Aorta (tissue), 5 donors: Measurements from ENCODE around the gene MALT1. TPM values are rescaled to one million over a fixed set of nuclear protein-coding genes. Genes with fewer than 3 reads are reported as not detected.

Experiments used
- ATAC-seq: fragments of 200-7000 bp; cut with Tn5 transposase; one replicate; pipeline ENCODE4 v1.9.1; 2022; ENCODE audit warnings: moderate library complexity; ENCODE audit not compliant: low FRiP score
- DNase-seq, 2 donors: peaks; one replicate each; pipeline ENCODE4 v3.0.0-alpha.2; 2020
- H3K27ac ChIP-seq, 2 donors: one replicate each; pipeline ENCODE4 v1.5.1; 2013; ENCODE audit warnings: low read length in 2 of 2, mild to moderate bottlenecking in 2 of 2, moderate library complexity in 2 of 2, control low read depth in 1 of 2, inconsistent platforms in 1 of 2, low read depth in 1 of 2
- H3K27me3 ChIP-seq, 2 donors: one replicate each; pipeline ENCODE4 v1.6.1; 2013; ENCODE audit warnings: control low read depth in 1 of 2, low read length in 1 of 2, mild to moderate bottlenecking in 1 of 2, moderate library complexity in 1 of 2; ENCODE audit not compliant: insufficient read depth in 2 of 2, control insufficient read depth in 1 of 2
- H3K36me3 ChIP-seq, 2 donors: one replicate each; pipeline ENCODE4 v1.6.1; 2013; ENCODE audit warnings: control low read depth in 1 of 2, low read length in 1 of 2, mild to moderate bottlenecking in 1 of 2; ENCODE audit not compliant: insufficient read depth in 2 of 2, control insufficient read depth in 1 of 2
- H3K4me1 ChIP-seq, 2 donors: one replicate each; pipeline ENCODE4 v1.6.1; 2013; ENCODE audit warnings: low read length in 2 of 2, control low read depth in 1 of 2, mild to moderate bottlenecking in 1 of 2, moderate library complexity in 1 of 2; ENCODE audit not compliant: insufficient read depth in 2 of 2, control insufficient read depth in 1 of 2
- H3K4me3 ChIP-seq, 2 donors: one replicate each; pipeline ENCODE4 v1.5.1; 2013; ENCODE audit warnings: low read length in 2 of 2, control low read depth in 1 of 2, mild to moderate bottlenecking in 1 of 2
- H3K9me3 ChIP-seq: one replicate; pipeline ENCODE4 v1.6.1; 2013; ENCODE audit warnings: mild to moderate bottlenecking, low read length; ENCODE audit not compliant: control insufficient read depth
- WGBS, 2 donors: extraction: QIAGEN DNeasy Blood & Tissue Kit; methylation state at CpG; one replicate each; pipeline ENCODE4 v1.1.7; 2013; 5-methylcytosine and 5-hydroxymethylcytosine counted together
- intact Hi-C, 2 donors: fragments of 100-400 bp; cut with DNase I; formaldehyde crosslinking; loops; one replicate each; pipeline versions ENCODE4 v1.14.2 to v1.15.0; 2022
- polyA plus RNA-seq, 2 donors: library from polyadenylated mRNA; stranded (reverse); fragments of 200-250 nt; gene quantifications; one replicate each; pipeline ENCODE4 v1.2.3, GENCODE V29; 2013
- total RNA-seq, 2 donors: library from RNA; stranded (reverse); fragmentation: NEBNext Ultra II Directional; extraction: Animal tissue kit (Norgen Biotek cat#: 25700); gene quantifications; one replicate each; pipeline ENCODE4 v1.2.1, GENCODE V29; 2021
- donor health status: healthy with polysubstance abuse.
- donor health status: Bipolar disorder and iron deficiency.
- donor health status: DM: no; HTN: no; CAD: no.
- donor health status: DM: no; HTN: no; CAD: no.
- donor health status: DM: yes; HTN: yes; CAD: no.

Gene MALT1
- total and polyA plus RNA-seq, 4 donors = 3.0 to 27.4 (median 13.7) TPM

- Histone ChIP-seq H3K27me3 (no peaks in the 10 kb centered on the region), H3K9me3 (no peaks in the 10 kb centered on the region), H3K27ac (peak overlapping the region in 1 of 2 donors; percentile 41), H3K4me1 (no peaks in the 10 kb centered on the region), H3K36me3 (no peaks in the 10 kb centered on the region), H3K4me3 (peak overlapping the region; percentile 77 to 98)
- DNase-seq (peak; percentile 70 to 86), ATAC-seq (peak; percentile 67)
- intact Hi-C loops = loop anchor here in 1 of 2 donors (10.0 kb wide), 1 partner anchor 463 kb away; the partner anchor contains the start of gene SEC11C
- WGBS, 2 donors = 1 to 2% methylated on average over 38 to 64 of the region's 64 CpGs
Measured at GRCh38 chr18:58671632-58672564, 633 bp downstream of the MALT1 start.

GRCh38 chr18:58674159-58674558 is 2.9 kb downstream of the MALT1 start:
- Histone ChIP-seq H3K4me1 (no peaks in the 10 kb centered on the region), H3K27me3 (no peaks in the 10 kb centered on the region), H3K4me3 (no peak overlapping the region), H3K36me3 (no peaks in the 10 kb centered on the region), H3K9me3 (no peaks in the 10 kb centered on the region), H3K27ac (no peak overlapping the region)
- intact Hi-C loops = loop anchor here in 1 of 2 donors (10.0 kb wide), 1 partner anchor 461 kb away; the partner anchor contains the start of gene SEC11C
- 92% methylated on average over 5 of the region's 5 CpGs for WGBS, 2 donors
- no peak for DNase-seq
- no peak for ATAC-seq

GRCh38 chr18:58674863-58675472 is 3.7 kb downstream of the MALT1 start:
- Histone ChIP-seq H3K36me3 (no peaks in the 10 kb centered on the region), H3K9me3 (no peaks in the 10 kb centered on the region), H3K4me1 (no peaks in the 10 kb centered on the region), H3K27ac (no peak overlapping the region), H3K4me3 (no peak overlapping the region), H3K27me3 (no peaks in the 10 kb centered on the region)
- DNase-seq = no peak
- no peak for ATAC-seq
- intact Hi-C loops = loop anchor here in 1 of 2 donors (10.0 kb wide), 1 partner anchor 460 kb away; the partner anchor contains the start of gene SEC11C
- WGBS, 2 donors = 76 to 77% methylated on average over 3 of the region's 3 CpGs

GRCh38 chr18:58676270-58676669 is 5.0 kb downstream of the MALT1 start:
- Histone ChIP-seq H3K9me3 (no peaks in the 10 kb centered on the region), H3K4me3 (no peak overlapping the region), H3K27ac (no peak overlapping the region), H3K36me3 (no peaks in the 10 kb centered on the region), H3K27me3 (no peaks in the 10 kb centered on the region), H3K4me1 (no peaks in the 10 kb centered on the region)
- ATAC-seq = no peak
- 98% methylated on average over 1 of the region's 1 CpG for WGBS, 2 donors
- DNase-seq = no peak
- intact Hi-C loops = loop anchor here in 1 of 2 donors (10.0 kb wide), 1 partner anchor 459 kb away; the partner anchor contains the start of gene SEC11C

GRCh38 chr18:58682429-58683069 is 11.3 kb downstream of the MALT1 start:
- DNase-seq (peak in 1 of 2 donors; percentile 65), ATAC-seq (no peak)
- Histone ChIP-seq H3K4me1 (no peaks in the 10 kb centered on the region), H3K36me3 (peaks cover 0 to 4% of the 10 kb centered on the region in 2 donors), H3K27me3 (no peaks in the 10 kb centered on the region), H3K9me3 (no peaks in the 10 kb centered on the region), H3K4me3 (no peak overlapping the region), H3K27ac (no peak overlapping the region)
- WGBS, 2 donors = 67 to 68% methylated on average over 5 of the region's 5 CpGs
- intact Hi-C loops = no loop called here

- intact Hi-C loops = no loop called here
- no peak for ATAC-seq
- WGBS, 2 donors = 85% methylated on average over 6 of the region's 6 CpGs
Measured at GRCh38 chr18:58687871-58688308, 16.6 kb downstream of the MALT1 start.

GRCh38 chr18:58690259-58690658 is 19.0 kb downstream of the MALT1 start:
- intact Hi-C loops = no loop called here
- DNase-seq (no peak), ATAC-seq (no peak)
- Histone ChIP-seq H3K9me3 (no peaks in the 10 kb centered on the region), H3K27ac (no peak overlapping the region), H3K4me1 (no peaks in the 10 kb centered on the region), H3K4me3 (no peak overlapping the region), H3K36me3 (peaks cover 0 to 2% of the 10 kb centered on the region in 2 donors), H3K27me3 (no peaks in the 10 kb centered on the region)
- 96 to 97% methylated on average over 12 of the region's 12 CpGs for whole genome bisulfite sequencing, 2 donors

More at GRCh38 chr18:58687871-58688308, 16.6 kb downstream of the MALT1 start:
- Histone ChIP-seq H3K9me3 (no peaks in the 10 kb centered on the region), H3K4me3 (no peak overlapping the region), H3K4me1 (no peaks in the 10 kb centered on the region), H3K27me3 (no peaks in the 10 kb centered on the region), H3K27ac (no peak overlapping the region), H3K36me3 (peaks cover 0 to 2% of the 10 kb centered on the region in 2 donors)
- DNase-seq = no peak

- H3K4me3 ChIP-seq = no peak overlapping the region
- ATAC-seq (no peak), DNase-seq (no peak)
- 94 to 95% methylated on average over 8 of the region's 8 CpGs for WGBS, 2 donors
- no peak overlapping the region for H3K27ac ChIP-seq
- no peaks in the 10 kb centered on the region for H3K27me3 ChIP-seq
- H3K9me3 ChIP-seq = no peaks in the 10 kb centered on the region
- no peaks in the 10 kb centered on the region for H3K4me1 ChIP-seq
- intact Hi-C loops = no loop called here
- peaks cover 0 to 2% of the 10 kb centered on the region in 2 donors for H3K36me3 ChIP-seq
Measured at GRCh38 chr18:58691256-58691655, 20.0 kb downstream of the MALT1 start.
